Epithelial cell of esophagus (primary cell): Measurements from ENCODE around the gene SLC19A1.

ENCODE experiments used
- DNase-seq: peaks from one replicate; pipeline ENCODE4 v3.0.0; 2010; ENCODE audit warnings: low read depth
- H3K4me3 ChIP-seq: 2 replicates; pipeline ENCODE4 v1.5.1; 2011; ENCODE audit warnings: mild to moderate bottlenecking, low read length, control low read depth
- CTCF ChIP-seq: IDR thresholded peaks from 2 replicates; pipeline ENCODE4 v1.5.1; 2011; ENCODE audit warnings: low read depth, mild to moderate bottlenecking, low read length, control low read depth, inconsistent platforms; ENCODE audit not compliant: insufficient read depth; ENCODE audit errors: missing control alignments

The SLC19A1 gene

DNA sequence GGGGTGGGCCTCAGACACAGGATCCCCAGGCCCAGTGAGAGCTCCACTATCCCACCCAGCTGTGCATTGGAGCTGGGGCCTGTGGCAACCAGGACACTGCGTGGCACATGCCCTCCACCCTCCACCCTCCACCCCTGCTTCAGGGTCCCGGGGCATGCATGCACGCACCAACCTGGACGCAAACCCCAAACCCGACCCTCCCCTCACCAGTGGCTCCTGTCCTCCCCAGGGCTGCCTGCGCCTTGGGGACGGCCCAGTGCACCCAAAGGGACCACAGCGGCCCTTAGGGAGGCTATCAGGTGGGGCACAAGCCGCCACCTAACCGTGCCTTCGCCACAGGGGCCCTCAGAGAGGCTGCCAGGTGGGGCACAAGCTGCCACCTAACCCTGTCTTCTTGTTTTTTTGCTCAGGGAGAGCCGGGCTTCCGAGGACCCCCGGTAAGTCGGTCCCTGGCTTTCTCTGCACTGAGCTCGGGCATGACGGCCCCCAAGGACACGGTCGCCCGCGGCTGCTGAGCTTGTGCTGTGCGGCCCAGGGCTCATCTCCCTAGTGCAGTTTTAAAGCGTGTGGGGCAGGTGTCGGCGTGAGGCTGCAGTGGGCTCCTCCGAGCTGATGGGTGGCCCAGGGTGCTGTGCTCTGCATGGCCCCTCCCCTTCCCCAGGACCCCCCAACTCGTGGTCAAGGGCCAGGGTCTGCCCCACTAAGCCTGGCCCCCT lies 47.9 kb downstream of the SLC19A1 start:
- H3K4me3 ChIP-seq = no peak overlapping the region
- no peak for TF ChIP-seq CTCF
- no peak for DNase-seq

DNA sequence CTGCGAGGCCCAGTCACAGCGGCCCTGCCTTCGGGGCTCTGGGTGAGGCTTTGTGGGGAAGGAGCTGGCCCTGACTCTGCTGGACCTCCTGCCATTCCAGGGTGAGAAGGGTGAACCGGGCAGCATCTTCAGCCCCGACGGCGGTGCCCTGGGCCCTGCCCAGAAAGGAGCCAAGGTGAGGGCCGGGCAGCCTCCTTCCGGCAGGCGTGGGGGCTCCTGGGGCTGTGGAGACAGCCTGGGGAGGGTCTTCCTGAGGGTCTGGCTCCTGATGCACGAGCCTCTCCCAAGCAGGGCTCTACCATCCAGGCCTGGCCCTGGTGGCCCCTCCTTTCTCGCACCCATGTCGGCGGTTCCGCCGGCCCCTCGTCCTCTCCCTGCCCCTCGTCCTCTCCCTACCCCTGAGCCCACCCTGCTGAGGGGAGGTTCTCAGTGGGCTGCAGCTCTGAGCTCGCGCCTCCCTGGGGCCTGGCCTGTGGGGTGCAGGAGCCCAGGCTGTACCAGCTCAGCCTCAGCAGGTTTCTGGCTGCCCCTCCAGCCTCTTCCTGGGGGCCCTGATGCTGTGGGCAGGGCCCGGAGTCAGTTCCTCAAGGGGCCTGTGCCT lies 48.7 kb downstream of the SLC19A1 start:
- TF ChIP-seq CTCF = no peak
- H3K4me3 ChIP-seq = no peak overlapping the region
- DNase-seq = no peak

GRCh38 chr21:45492765-45493164 lies 49.5 kb downstream of the SLC19A1 start:
- TF ChIP-seq CTCF = no peak
- H3K4me3 ChIP-seq = no peak overlapping the region
- no peak for DNase-seq

DNA sequence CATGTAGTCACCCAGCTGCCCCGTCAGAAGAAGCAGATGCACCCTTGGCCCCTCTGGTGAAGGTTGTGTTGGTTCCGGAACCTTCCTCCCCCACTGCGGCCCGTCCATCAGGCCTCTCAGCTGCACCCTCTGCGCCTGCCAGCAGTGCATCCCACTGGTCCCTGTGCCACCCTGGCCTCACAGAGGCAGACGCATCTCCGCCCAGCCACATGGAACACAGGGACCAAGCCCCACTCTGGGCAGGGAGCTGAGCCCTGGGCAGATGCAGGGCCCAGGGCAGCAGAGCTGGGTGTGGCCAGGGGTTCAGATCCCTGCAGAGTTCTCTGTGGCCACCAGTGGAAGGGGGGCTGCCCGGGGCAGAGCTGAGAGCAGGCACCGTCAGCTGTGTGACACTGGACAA lies 50.6 kb downstream of the SLC19A1 start:
- H3K4me3 ChIP-seq = no peak overlapping the region
- DNase-seq = no peak
- no peak for TF ChIP-seq CTCF

GRCh38 chr21:45491056-45491455 lies 51.2 kb downstream of the SLC19A1 start:
- TF ChIP-seq CTCF = no peak
- no peak overlapping the region for H3K4me3 ChIP-seq
- DNase-seq = no peak

GRCh38 chr21:45490049-45490731 lies 52.0 kb downstream of the SLC19A1 start:
- DNase-seq = no peak
- TF ChIP-seq CTCF = no peak
- no peak overlapping the region for H3K4me3 ChIP-seq

DNA sequence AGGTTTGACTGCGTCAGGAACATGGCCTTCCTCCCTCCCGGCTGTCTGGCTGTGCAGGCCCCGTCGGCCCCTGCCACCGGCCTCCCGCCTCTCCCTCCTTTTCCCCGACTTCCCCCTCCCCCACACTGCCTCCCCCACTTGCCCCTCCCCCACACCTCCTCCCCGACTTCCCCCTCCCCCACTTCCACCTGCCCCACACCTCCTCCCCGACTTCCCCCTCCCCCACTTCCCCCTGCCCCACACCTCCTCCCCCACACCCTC lies 52.6 kb downstream of the SLC19A1 start:
- DNase-seq = no peak
- H3K4me3 ChIP-seq = no peak overlapping the region
- TF ChIP-seq CTCF = no peak
